Endodermal cell (in vitro differentiated cells): ENCODE measurements around the gene TP73. TPM values are rescaled to one million over a fixed set of nuclear protein-coding genes. Genes with fewer than 3 reads are reported as not detected.

Source experiments
- DNase-seq: peaks from one replicate; pipeline ENCODE4 v3.0.0-alpha.2; 2017
- H3K27ac ChIP-seq: 2 replicates; pipeline ENCODE4 v1.5.1; 2013; ENCODE audit warnings: mild to moderate bottlenecking, low read depth, low read length, moderate library complexity
- H3K27me3 ChIP-seq: 2 replicates; pipeline ENCODE4 v1.6.1; 2013; ENCODE audit warnings: mild to moderate bottlenecking, low read length, moderate library complexity; ENCODE audit not compliant: insufficient read depth, control insufficient read depth, poor library complexity, severe bottlenecking
- H3K36me3 ChIP-seq: 2 replicates; pipeline ENCODE4 v1.7.0; 2013; ENCODE audit warnings: mild to moderate bottlenecking, low read length, moderate library complexity; ENCODE audit not compliant: control insufficient read depth, insufficient read depth
- H3K4me1 ChIP-seq: one replicate; pipeline ENCODE4 v1.7.0; 2013; ENCODE audit warnings: low read length; ENCODE audit not compliant: control insufficient read depth, insufficient read depth
- H3K4me3 ChIP-seq: 2 replicates; pipeline ENCODE4 v1.5.1; 2013; ENCODE audit warnings: mild to moderate bottlenecking, low read length, moderate library complexity
- H3K9ac ChIP-seq: 2 replicates; pipeline ENCODE4 v1.6.1; 2013; ENCODE audit warnings: mild to moderate bottlenecking, low read length, moderate library complexity; ENCODE audit not compliant: poor library complexity, severe bottlenecking; ENCODE audit errors: extremely low read depth
- H3K9me3 ChIP-seq: 2 replicates; pipeline ENCODE4 v1.6.1; 2013; ENCODE audit warnings: mild to moderate bottlenecking, low read length, moderate library complexity; ENCODE audit not compliant: control insufficient read depth
- H3K27ac Mint-ChIP-seq: 2 replicates; pipeline ENCODE4 v1.8.0; 2020; ENCODE audit warnings: mixed read lengths
- H3K27me3 Mint-ChIP-seq: 2 replicates; pipeline ENCODE4 v1.8.0; 2021; ENCODE audit warnings: mild to moderate bottlenecking, mixed read lengths; ENCODE audit not compliant: insufficient read depth
- H3K36me3 Mint-ChIP-seq: 2 replicates; pipeline ENCODE4 v1.8.0; 2020; ENCODE audit warnings: low read depth, mixed read lengths
- H3K4me1 Mint-ChIP-seq: 2 replicates; pipeline ENCODE4 v1.8.0; 2020; ENCODE audit warnings: mixed read lengths
- H3K4me3 Mint-ChIP-seq: 2 replicates; pipeline ENCODE4 v1.8.0; 2020; ENCODE audit warnings: mild to moderate bottlenecking, moderate library complexity, mixed read lengths
- H3K9me3 Mint-ChIP-seq: 2 replicates; pipeline ENCODE4 v1.8.0; 2020; ENCODE audit warnings: mild to moderate bottlenecking, mixed read lengths
- WGBS, 2 experiments: methylation state at CpG; one replicate each; pipeline versions ENCODE4 v1.1.5 to v1.1.7; 2013; ENCODE audit warnings: missing lambda C conversion rate in 2 of 2, mixed read lengths in 1 of 2; ENCODE audit not compliant: insufficient coverage in 1 of 2, insufficient read length in 1 of 2; 5-methylcytosine and 5-hydroxymethylcytosine counted together
- total RNA-seq, 2 donors: library from RNA; stranded (reverse); fragmentation: NEBNext Ultra II Directional in 1 of 2; extraction: Animal tissue kit (Norgen Biotek cat#: 25700) in 1 of 2; gene quantifications; 2 replicates in 1 of 2; 3 replicates in 1 of 2; pipeline ENCODE4 v1.2.1, GENCODE V29; 2021
- TF ChIP-seq, protein P1 (sequence below): fragments of 200-600 bp; sonication (generic); conservative IDR thresholded peaks from 2 replicates; pipeline ENCODE4 v1.5.0; 2021; ENCODE audit warnings: antibody characterized with exemption, mild to moderate bottlenecking

TP73 gene
- total RNA-seq, 2 donors from 2014 or later, result 3.4 to 3.5 TPM

GRCh38 chr1:3733883-3734589 lies 81.7 kb downstream of the TP73 start:
- no peak for DNase-seq
- no peaks in the 10 kb centered on the region for H3K4me1 Mint-ChIP-seq
- H3K4me3 Mint-ChIP-seq, result no peak overlapping the region
- peaks cover 19% of the 10 kb centered on the region for H3K36me3 Mint-ChIP-seq
- TF ChIP-seq, protein P1, sequence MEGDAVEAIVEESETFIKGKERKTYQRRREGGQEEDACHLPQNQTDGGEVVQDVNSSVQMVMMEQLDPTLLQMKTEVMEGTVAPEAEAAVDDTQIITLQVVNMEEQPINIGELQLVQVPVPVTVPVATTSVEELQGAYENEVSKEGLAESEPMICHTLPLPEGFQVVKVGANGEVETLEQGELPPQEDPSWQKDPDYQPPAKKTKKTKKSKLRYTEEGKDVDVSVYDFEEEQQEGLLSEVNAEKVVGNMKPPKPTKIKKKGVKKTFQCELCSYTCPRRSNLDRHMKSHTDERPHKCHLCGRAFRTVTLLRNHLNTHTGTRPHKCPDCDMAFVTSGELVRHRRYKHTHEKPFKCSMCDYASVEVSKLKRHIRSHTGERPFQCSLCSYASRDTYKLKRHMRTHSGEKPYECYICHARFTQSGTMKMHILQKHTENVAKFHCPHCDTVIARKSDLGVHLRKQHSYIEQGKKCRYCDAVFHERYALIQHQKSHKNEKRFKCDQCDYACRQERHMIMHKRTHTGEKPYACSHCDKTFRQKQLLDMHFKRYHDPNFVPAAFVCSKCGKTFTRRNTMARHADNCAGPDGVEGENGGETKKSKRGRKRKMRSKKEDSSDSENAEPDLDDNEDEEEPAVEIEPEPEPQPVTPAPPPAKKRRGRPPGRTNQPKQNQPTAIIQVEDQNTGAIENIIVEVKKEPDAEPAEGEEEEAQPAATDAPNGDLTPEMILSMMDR, result no peak
- Histone ChIP-seq H3K9ac (no peak overlapping the region), H3K27me3 (no peaks in the 10 kb centered on the region), H3K36me3 (peaks cover 27% of the 10 kb centered on the region), H3K4me1 (no peaks in the 10 kb centered on the region), H3K4me3 (no peak overlapping the region), H3K27ac (no peak overlapping the region), H3K9me3 (no peaks in the 10 kb centered on the region)
- WGBS, 2 experiments, result 94 to 97% methylated on average over 5 to 17 of the region's 17 CpGs
- H3K9me3 Mint-ChIP-seq, result no peaks in the 10 kb centered on the region
- H3K27ac Mint-ChIP-seq, result no peak overlapping the region
- H3K27me3 Mint-ChIP-seq, result no peaks in the 10 kb centered on the region

DNA sequence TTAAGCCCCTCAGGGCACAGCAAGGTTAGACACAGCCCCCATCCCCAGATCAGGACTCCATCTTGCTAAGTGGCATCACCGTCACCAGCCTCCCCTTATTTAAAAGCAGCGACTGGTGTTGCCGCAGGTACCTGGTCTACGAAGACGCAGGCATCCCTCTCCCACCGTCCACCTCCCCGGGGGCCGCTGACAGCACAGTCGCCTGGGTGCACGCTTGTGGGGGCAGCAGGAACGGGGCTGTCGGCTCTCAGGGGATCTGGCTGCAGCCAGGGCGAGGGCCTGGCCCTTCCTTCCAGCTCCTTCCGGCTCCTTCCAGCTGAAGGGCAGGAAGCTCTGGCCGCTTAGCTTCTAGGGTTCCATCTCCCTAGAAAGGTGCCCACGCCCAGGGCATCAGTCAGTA lies 82.3 kb downstream of the TP73 start:
- DNase-seq, result no peak
- no peaks in the 10 kb centered on the region for H3K27me3 Mint-ChIP-seq
- 92 to 95% methylated on average over 16 of the region's 16 CpGs for WGBS, 2 experiments
- Histone ChIP-seq H3K36me3 (peaks cover 28% of the 10 kb centered on the region), H3K4me1 (no peaks in the 10 kb centered on the region), H3K4me3 (no peak overlapping the region), H3K9me3 (no peaks in the 10 kb centered on the region), H3K27me3 (no peaks in the 10 kb centered on the region), H3K9ac (no peak overlapping the region), H3K27ac (no peak overlapping the region)
- H3K27ac Mint-ChIP-seq, result no peak overlapping the region
- H3K36me3 Mint-ChIP-seq, result peaks cover 19% of the 10 kb centered on the region
- no peaks in the 10 kb centered on the region for H3K9me3 Mint-ChIP-seq
- no peaks in the 10 kb centered on the region for H3K4me1 Mint-ChIP-seq
- TF ChIP-seq, protein P1, result no peak
- no peak overlapping the region for H3K4me3 Mint-ChIP-seq

DNA sequence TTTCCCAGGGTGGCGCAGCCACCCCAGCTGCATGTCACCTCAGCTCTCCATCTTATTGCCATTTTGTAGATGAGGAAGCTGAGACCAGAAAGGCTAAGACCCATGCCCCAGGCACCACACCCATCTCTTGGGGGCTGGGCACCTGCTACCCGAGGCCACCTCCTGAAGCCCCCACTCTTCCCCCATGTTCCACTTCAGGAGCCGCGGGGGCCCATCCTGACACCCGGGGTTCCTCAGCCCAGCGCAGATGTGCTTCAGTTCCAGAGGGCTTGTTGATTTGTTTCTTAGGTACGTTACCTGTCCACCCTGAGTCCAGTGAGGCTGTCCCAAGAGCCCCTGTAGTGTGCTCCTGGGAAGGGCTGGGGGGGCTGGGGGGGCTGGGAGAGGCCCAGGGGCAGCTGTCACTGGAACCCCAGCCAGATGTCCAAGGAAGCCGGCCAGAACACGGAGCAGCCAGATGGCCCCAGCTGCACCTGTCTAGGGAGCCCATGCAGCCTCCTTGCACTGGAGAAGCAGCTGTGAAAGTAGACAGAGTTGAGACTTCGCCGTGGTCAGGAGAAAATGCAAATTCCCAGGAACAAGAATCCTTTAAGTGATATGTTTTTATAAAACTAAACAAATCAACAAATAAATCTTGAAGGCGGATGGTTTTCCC lies 82.8 kb downstream of the TP73 start:
- peaks cover 33% of the 10 kb centered on the region for H3K36me3 ChIP-seq
- H3K9me3 ChIP-seq, result peaks cover 4% of the 10 kb centered on the region
- no peak for DNase-seq
- no peaks in the 10 kb centered on the region for H3K4me1 ChIP-seq
- peaks cover 19% of the 10 kb centered on the region for H3K36me3 Mint-ChIP-seq
- H3K4me3 ChIP-seq, result no peak overlapping the region
- H3K9me3 Mint-ChIP-seq, result no peaks in the 10 kb centered on the region
- H3K27ac ChIP-seq, result no peak overlapping the region
- H3K27ac Mint-ChIP-seq, result no peak overlapping the region
- H3K4me3 Mint-ChIP-seq, result no peak overlapping the region
- H3K4me1 Mint-ChIP-seq, result no peaks in the 10 kb centered on the region
- H3K9ac ChIP-seq, result no peak overlapping the region
- H3K27me3 Mint-ChIP-seq, result no peaks in the 10 kb centered on the region
- TF ChIP-seq, protein P1, result no peak
- 93 to 100% methylated on average over 3 to 12 of the region's 12 CpGs for WGBS, 2 experiments
- no peaks in the 10 kb centered on the region for H3K27me3 ChIP-seq
